SK-N-MC (cell line): ENCODE measurements around the gene TNFSF9.

Experiments
- EZH2 ChIP-seq: fragments of 200-600 bp; sonication (generic); IDR thresholded peaks from one replicate; pipeline ENCODE4 v1.6.1; 2017; ENCODE audit warnings: antibody characterized with exemption
- POLR2AphosphoS5 ChIP-seq: IDR thresholded peaks from 2 replicates; pipeline ENCODE4 v1.6.1; 2012; ENCODE audit warnings: mild to moderate bottlenecking, low read depth, low read length, borderline replicate concordance

DNA sequence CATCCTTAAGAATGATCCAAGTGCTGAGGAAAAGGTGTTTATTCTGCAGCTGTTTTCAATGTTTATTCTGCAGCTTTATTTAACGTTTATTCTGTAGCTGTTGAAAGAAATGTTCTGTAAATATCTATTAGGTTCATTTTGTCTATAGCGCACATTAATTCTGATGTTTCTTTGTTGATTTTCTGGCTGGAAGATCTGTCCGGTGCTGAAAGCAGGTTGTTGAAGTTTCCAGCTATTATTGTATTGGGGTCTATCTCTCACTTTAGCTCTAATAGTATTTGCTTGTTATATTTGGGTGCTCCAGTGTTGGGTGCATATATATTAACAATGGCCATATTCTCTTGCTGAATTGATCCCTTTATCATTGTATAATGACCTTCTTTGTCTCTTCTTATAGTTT, 39.9 kb downstream of the TNFSF9 start:
- no peak for TF ChIP-seq POLR2AphosphoS5
- TF ChIP-seq EZH2 = no peak
